H9 (cell line): ENCODE data around the gene PHAX. TPM values are rescaled to one million over a fixed set of nuclear protein-coding genes. Genes with fewer than 3 reads are reported as not detected.

Source experiments
- DNase-seq: peaks from one replicate; pipeline ENCODE4 v3.0.0-alpha.2; 2017
- H2AFZ ChIP-seq: one replicate; pipeline ENCODE4 v1.6.1; 2013; ENCODE audit warnings: mild to moderate bottlenecking, low read length, control low read depth, moderate library complexity
- H2AK5ac ChIP-seq: 2 replicates; pipeline ENCODE4 v1.6.1; 2013; ENCODE audit warnings: low read length, control low read depth, mixed read lengths; ENCODE audit not compliant: insufficient read length
- H2BK120ac ChIP-seq: one replicate; pipeline ENCODE4 v1.6.1; 2013; ENCODE audit warnings: low read depth, mild to moderate bottlenecking, low read length, control low read depth, inconsistent platforms; ENCODE audit not compliant: poor library complexity, severe bottlenecking
- H2BK12ac ChIP-seq: 2 replicates; pipeline ENCODE4 v1.6.1; 2013; ENCODE audit warnings: low read length, control low read depth, mixed read lengths, low read depth; ENCODE audit not compliant: insufficient read length
- H2BK15ac ChIP-seq: 2 replicates; pipeline ENCODE4 v1.6.1; 2013; ENCODE audit warnings: low read depth, low read length, control low read depth
- H2BK20ac ChIP-seq: one replicate; pipeline ENCODE4 v1.6.1; 2013; ENCODE audit warnings: low read depth, mild to moderate bottlenecking, low read length, control low read depth, inconsistent platforms; ENCODE audit not compliant: poor library complexity, severe bottlenecking
- H2BK5ac ChIP-seq: 2 replicates; pipeline ENCODE4 v1.6.1; 2013; ENCODE audit warnings: low read length, control low read depth, mixed read lengths; ENCODE audit not compliant: insufficient read length
- H3K14ac ChIP-seq: 2 replicates; pipeline ENCODE4 v1.6.1; 2013; ENCODE audit warnings: low read length, control low read depth; ENCODE audit not compliant: insufficient read depth
- H3K18ac ChIP-seq: 2 replicates; pipeline ENCODE4 v1.6.1; 2013; ENCODE audit warnings: low read depth, mild to moderate bottlenecking, mixed read lengths, low read length, control low read depth; ENCODE audit not compliant: insufficient read length
- H3K23ac ChIP-seq: 2 replicates; pipeline ENCODE4 v1.6.1; 2013; ENCODE audit warnings: low read length, control low read depth, mixed read lengths, low read depth; ENCODE audit not compliant: insufficient read length
- H3K23me2 ChIP-seq: 2 replicates; pipeline ENCODE4 v1.6.1; 2013; ENCODE audit warnings: low read depth, mild to moderate bottlenecking, mixed read lengths, low read length, control low read depth; ENCODE audit not compliant: insufficient read length, poor library complexity, severe bottlenecking
- H3K27ac ChIP-seq: 2 replicates; pipeline ENCODE4 v1.5.1; 2013; ENCODE audit warnings: low read length, control low read depth, mixed read lengths, low read depth; ENCODE audit not compliant: insufficient read length
- H3K27me3 ChIP-seq: 2 replicates; pipeline ENCODE4 v1.6.1; 2013; ENCODE audit warnings: low read length, control low read depth, inconsistent platforms; ENCODE audit not compliant: insufficient read depth
- H3K4ac ChIP-seq: 2 replicates; pipeline ENCODE4 v1.6.1; 2013; ENCODE audit warnings: low read depth, mild to moderate bottlenecking, control low read depth, inconsistent platforms, low read length, moderate library complexity
- H3K4me1 ChIP-seq: 2 replicates; pipeline ENCODE4 v1.6.1; 2013; ENCODE audit warnings: low read length, control low read depth, inconsistent platforms; ENCODE audit not compliant: insufficient read depth
- H3K4me2 ChIP-seq: 2 replicates; pipeline ENCODE4 v1.6.1; 2013; ENCODE audit warnings: low read length, control low read depth, mixed read lengths; ENCODE audit not compliant: insufficient read length, insufficient read depth
- H3K56ac ChIP-seq: 2 replicates; pipeline ENCODE4 v1.6.1; 2013; ENCODE audit warnings: low read depth, mild to moderate bottlenecking, mixed read lengths, low read length, control low read depth; ENCODE audit not compliant: insufficient read length
- H3K79me1 ChIP-seq: 2 replicates; pipeline ENCODE4 v1.6.1; 2013; ENCODE audit warnings: low read depth, mild to moderate bottlenecking, moderate library complexity, low read length, control low read depth, inconsistent platforms; ENCODE audit not compliant: insufficient read depth, poor library complexity, severe bottlenecking
- H3K79me2 ChIP-seq: 2 replicates; pipeline ENCODE4 v1.6.1; 2013; ENCODE audit warnings: low read length, control low read depth, inconsistent platforms; ENCODE audit not compliant: insufficient read depth
- H3K9ac ChIP-seq: 2 replicates; pipeline ENCODE4 v1.6.1; 2013; ENCODE audit warnings: low read length, control low read depth, mixed read lengths; ENCODE audit not compliant: insufficient read length; ENCODE audit errors: extremely low read depth
- H3K9me3 ChIP-seq: one replicate; pipeline ENCODE4 v1.6.1; 2013; ENCODE audit warnings: low read depth, low read length, inconsistent platforms; ENCODE audit not compliant: control insufficient read depth
- H3T11ph ChIP-seq: one replicate; pipeline ENCODE4 v1.6.1; 2013; ENCODE audit warnings: mild to moderate bottlenecking, low read length, control low read depth, inconsistent platforms
- H4K20me1 ChIP-seq: one replicate; pipeline ENCODE4 v1.6.1; 2013; ENCODE audit not compliant: control insufficient read depth, insufficient read length, insufficient read depth
- H4K5ac ChIP-seq: 2 replicates; pipeline ENCODE4 v1.6.1; 2013; ENCODE audit warnings: low read depth, mild to moderate bottlenecking, mixed read lengths, low read length, control low read depth; ENCODE audit not compliant: insufficient read length
- H4K8ac ChIP-seq: replicated peaks from 2 replicates; pipeline ENCODE4 v1.6.1; 2013; ENCODE audit warnings: low read length, control low read depth, mixed read lengths, low read depth; ENCODE audit not compliant: insufficient read length
- H4K91ac ChIP-seq: 2 replicates; pipeline ENCODE4 v1.6.1; 2013; ENCODE audit warnings: low read depth, mild to moderate bottlenecking, moderate library complexity, mixed read lengths, low read length, control low read depth; ENCODE audit not compliant: insufficient read length
- H3K27ac Mint-ChIP-seq, 3 experiments: 2 replicates in 2 of 3; 3 replicates in 1 of 3; pipeline ENCODE4 v1.8.0; 2020 to 2021; ENCODE audit warnings: mixed read lengths in 3 of 3, mild to moderate bottlenecking in 1 of 3, moderate library complexity in 1 of 3
- H3K27me3 Mint-ChIP-seq: 2 replicates; pipeline ENCODE4 v1.8.0; 2021; ENCODE audit warnings: low read depth, mild to moderate bottlenecking, moderate library complexity, mixed read lengths
- H3K36me3 Mint-ChIP-seq, 3 experiments: 2 replicates in 2 of 3; 3 replicates in 1 of 3; pipeline ENCODE4 v1.8.0; 2020 to 2021; ENCODE audit warnings: low read depth in 3 of 3, mixed read lengths in 3 of 3; ENCODE audit not compliant: insufficient read depth in 1 of 3
- H3K4me1 Mint-ChIP-seq, 2 experiments: 2 replicates each; pipeline ENCODE4 v1.8.0; 2020; ENCODE audit warnings: mixed read lengths in 2 of 2
- H3K4me3 Mint-ChIP-seq, 2 experiments: 2 replicates in 1 of 2; 3 replicates in 1 of 2; pipeline ENCODE4 v1.8.0; 2020 to 2021; ENCODE audit warnings: mild to moderate bottlenecking in 2 of 2, mixed read lengths in 2 of 2, moderate library complexity in 1 of 2
- H3K9me3 Mint-ChIP-seq, 2 experiments: 2 replicates in 1 of 2; 3 replicates in 1 of 2; pipeline ENCODE4 v1.8.0; 2020; ENCODE audit warnings: mild to moderate bottlenecking in 2 of 2, mixed read lengths in 2 of 2, moderate library complexity in 1 of 2
- WGBS: extraction: QIAGEN DNeasy Blood & Tissue Kit; methylation state at CpG from one replicate; pipeline ENCODE4 v1.1.7; 2013; ENCODE audit warnings: missing lambda C conversion rate, low lambda C conversion rate, mixed read lengths; ENCODE audit not compliant: insufficient read length; ENCODE audit errors: extremely low coverage; 5-methylcytosine and 5-hydroxymethylcytosine counted together
- total RNA-seq: library from RNA; stranded (reverse); gene quantifications from 2 replicates; pipeline ENCODE4 v1.2.1, GENCODE V29; 2021
- TF ChIP-seq, protein P1 (sequence below): fragments of 200-600 bp; sonication (generic); conservative IDR thresholded peaks from 3 replicates; pipeline ENCODE4 v1.8.0; 2021; ENCODE audit warnings: antibody characterized with exemption, mild to moderate bottlenecking

PHAX gene
- total RNA-seq, 1 experiment from 2014 or later, result 65.6 TPM

DNA sequence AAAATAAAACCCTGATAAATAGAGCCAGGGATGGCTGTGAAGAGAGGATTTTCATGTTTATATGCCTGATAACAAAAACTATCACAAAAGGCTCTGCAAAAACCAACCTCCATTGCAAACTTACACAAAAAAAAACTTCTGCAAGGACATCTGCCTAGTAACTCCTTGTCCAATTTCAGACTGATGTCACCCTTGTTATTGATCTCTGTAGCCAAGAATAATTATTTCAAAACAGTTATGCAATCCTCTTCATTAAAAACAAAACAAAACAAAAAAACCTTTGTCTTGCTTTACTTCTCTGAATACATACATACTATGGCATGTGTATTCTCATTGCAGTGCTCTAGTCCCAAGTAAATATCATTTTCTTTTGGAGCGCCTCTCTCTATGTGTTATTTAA is 49.7 kb downstream of the PHAX start:
- H3K18ac ChIP-seq, result no peak overlapping the region
- H3K27ac ChIP-seq, result no peak overlapping the region
- no peak overlapping the region for H4K8ac ChIP-seq
- Mint-ChIP-seq H3K27me3 (no peaks in the 10 kb centered on the region; the same call in 1 of the 2 replicates), H3K4me1 (peaks cover 0 to 2% of the 10 kb centered on the region in 2 experiments; a peak in 3 of 4 replicates), H3K4me3 (no peak overlapping the region), H3K36me3 (peaks cover under 1 to 11% (median 1%) of the 10 kb centered on the region in 3 experiments; a peak in 5 of 7 replicates), H3K27ac (no peak overlapping the region), H3K9me3 (peaks cover 3 to 6% of the 10 kb centered on the region in 2 experiments)
- H2AFZ ChIP-seq, result no peak overlapping the region
- no peaks in the 10 kb centered on the region for H3K27me3 ChIP-seq
- TF ChIP-seq, protein P1, sequence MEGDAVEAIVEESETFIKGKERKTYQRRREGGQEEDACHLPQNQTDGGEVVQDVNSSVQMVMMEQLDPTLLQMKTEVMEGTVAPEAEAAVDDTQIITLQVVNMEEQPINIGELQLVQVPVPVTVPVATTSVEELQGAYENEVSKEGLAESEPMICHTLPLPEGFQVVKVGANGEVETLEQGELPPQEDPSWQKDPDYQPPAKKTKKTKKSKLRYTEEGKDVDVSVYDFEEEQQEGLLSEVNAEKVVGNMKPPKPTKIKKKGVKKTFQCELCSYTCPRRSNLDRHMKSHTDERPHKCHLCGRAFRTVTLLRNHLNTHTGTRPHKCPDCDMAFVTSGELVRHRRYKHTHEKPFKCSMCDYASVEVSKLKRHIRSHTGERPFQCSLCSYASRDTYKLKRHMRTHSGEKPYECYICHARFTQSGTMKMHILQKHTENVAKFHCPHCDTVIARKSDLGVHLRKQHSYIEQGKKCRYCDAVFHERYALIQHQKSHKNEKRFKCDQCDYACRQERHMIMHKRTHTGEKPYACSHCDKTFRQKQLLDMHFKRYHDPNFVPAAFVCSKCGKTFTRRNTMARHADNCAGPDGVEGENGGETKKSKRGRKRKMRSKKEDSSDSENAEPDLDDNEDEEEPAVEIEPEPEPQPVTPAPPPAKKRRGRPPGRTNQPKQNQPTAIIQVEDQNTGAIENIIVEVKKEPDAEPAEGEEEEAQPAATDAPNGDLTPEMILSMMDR, result no peak
- no peak overlapping the region for H4K5ac ChIP-seq
- H3K9me3 ChIP-seq, result no peaks in the 10 kb centered on the region
- no peaks in the 10 kb centered on the region for H3K23me2 ChIP-seq
- no peak overlapping the region for H2BK5ac ChIP-seq
- H3K4me2 ChIP-seq, result no peak overlapping the region
- no peak overlapping the region for H2AK5ac ChIP-seq
- no peak overlapping the region for H2BK12ac ChIP-seq
- H4K20me1 ChIP-seq, result no peaks in the 10 kb centered on the region
- H2BK15ac ChIP-seq, result no peak overlapping the region
- no peak overlapping the region for H2BK20ac ChIP-seq
- H3T11ph ChIP-seq, result no peak overlapping the region
- no peak overlapping the region for H2BK120ac ChIP-seq
- no CpG with 5 or more reads among the region's 1 CpG for WGBS
- no peak overlapping the region for H3K14ac ChIP-seq
- H3K79me2 ChIP-seq, result no peaks in the 10 kb centered on the region
- H3K79me1 ChIP-seq, result no peaks in the 10 kb centered on the region
- H3K9ac ChIP-seq, result no peak overlapping the region
- H3K4ac ChIP-seq, result no peak overlapping the region
- no peaks in the 10 kb centered on the region for H3K4me1 ChIP-seq
- no peak overlapping the region for H4K91ac ChIP-seq
- no peak overlapping the region for H3K23ac ChIP-seq
- DNase-seq, result no peak
- H3K56ac ChIP-seq, result no peak overlapping the region
